ENCODE results near the gene DSCAML1. TPM values are rescaled to one million over a fixed set of nuclear protein-coding genes. Genes with fewer than 3 reads are reported as not detected.

DSCAML1 gene
- total and polyA plus RNA-seq, 9 of the 15 experiments (the other 6 are each of a cell fraction or from before 2014, with no cell fraction given), result not detected

GRCh38 chr11:117417856-117418255, 379.2 kb downstream of the DSCAML1 start:
- no peak overlapping the region for H3K4me3 ChIP-seq
- H3K4me2 ChIP-seq (ENCODE audit: insufficient read depth, low read length), result no peak overlapping the region
- H4K20me1 ChIP-seq (replicated peaks; ENCODE audit: control insufficient read depth, insufficient read depth, low read length), result 0 out of 2 replicates have a peak, but pooled peaks cover 3% of the 10 kb centered on the region
- no peak for DNase-seq (ENCODE audit: extremely low read depth in 1 of 4, low spot score in 3 of 4)
- no peak overlapping the region for H3K9ac ChIP-seq (ENCODE audit: insufficient read depth in 1 of 2, low read depth in 2 of 2, low read length in 2 of 2)
- ChIA-PET POLR2A (no interaction called here), CTCF (ENCODE audit: low intra/inter-chr PET ratio) (no interaction called here)
- H3K36me3 ChIP-seq (ENCODE audit: control insufficient read depth, insufficient read depth, low read length), result no peaks in the 10 kb centered on the region
- TF ChIP-seq CSDE1 (IDR thresholded peaks at IDR 0.05), result no peak
- TF ChIP-seq, protein P1, sequence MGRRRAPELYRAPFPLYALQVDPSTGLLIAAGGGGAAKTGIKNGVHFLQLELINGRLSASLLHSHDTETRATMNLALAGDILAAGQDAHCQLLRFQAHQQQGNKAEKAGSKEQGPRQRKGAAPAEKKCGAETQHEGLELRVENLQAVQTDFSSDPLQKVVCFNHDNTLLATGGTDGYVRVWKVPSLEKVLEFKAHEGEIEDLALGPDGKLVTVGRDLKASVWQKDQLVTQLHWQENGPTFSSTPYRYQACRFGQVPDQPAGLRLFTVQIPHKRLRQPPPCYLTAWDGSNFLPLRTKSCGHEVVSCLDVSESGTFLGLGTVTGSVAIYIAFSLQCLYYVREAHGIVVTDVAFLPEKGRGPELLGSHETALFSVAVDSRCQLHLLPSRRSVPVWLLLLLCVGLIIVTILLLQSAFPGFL (CRISPR knock-in tag; IDR thresholded peaks at IDR 0.05), result no peak
- no peak for TF ChIP-seq ZNF76 (CRISPR knock-in tag; IDR thresholded peaks at IDR 0.05; ENCODE audit: borderline replicate concordance)
- TF ChIP-seq XRCC5 (IDR thresholded peaks at IDR 0.05; ENCODE audit: low read depth, low read length), result no peak
- TF ChIP-seq, protein P2, sequence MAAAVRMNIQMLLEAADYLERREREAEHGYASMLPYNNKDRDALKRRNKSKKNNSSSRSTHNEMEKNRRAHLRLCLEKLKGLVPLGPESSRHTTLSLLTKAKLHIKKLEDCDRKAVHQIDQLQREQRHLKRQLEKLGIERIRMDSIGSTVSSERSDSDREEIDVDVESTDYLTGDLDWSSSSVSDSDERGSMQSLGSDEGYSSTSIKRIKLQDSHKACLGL (CRISPR knock-in tag; IDR thresholded peaks at IDR 0.05; ENCODE audit: borderline replicate concordance, poor library complexity, severe bottlenecking), result no peak
- TF ChIP-seq HDAC6 (IDR thresholded peaks at IDR 0.05; ENCODE audit: low read depth, low read length), result no peak
- no peak for TF ChIP-seq PHB (CRISPR knock-in tag; IDR thresholded peaks at IDR 0.05)
- H2AFZ ChIP-seq (ENCODE audit: low read depth, low read length), result no peak overlapping the region
- no peaks in the 10 kb centered on the region for H3K9me3 ChIP-seq (replicated peaks; ENCODE audit: control insufficient read depth, insufficient read depth, low read depth, low read length)
- intact Hi-C loops (cut with micrococcal nuclease), result no loop called here
- no peaks in the 10 kb centered on the region for H3K9me1 ChIP-seq (ENCODE audit: control insufficient read depth, insufficient read depth, low read length)
- 0% methylated on average over 12 of the region's 12 CpGs for WGBS (ENCODE audit: insufficient coverage, low coverage, missing lambda C conversion rate)
- H3K4me1 ChIP-seq (replicated peaks in 1 of 2; ENCODE audit: control insufficient read depth in 2 of 2, insufficient read depth in 2 of 2, low read length in 2 of 2), result no peaks in the 10 kb centered on the region
- no peak for FAIRE-seq
- peaks cover 42 to 88% of the 10 kb centered on the region in 2 experiments for H3K27me3 ChIP-seq (ENCODE audit: control insufficient read depth in 2 of 2, insufficient read depth in 2 of 2, low read length in 2 of 2)
- no peak overlapping the region for H3K27ac ChIP-seq (ENCODE audit: extremely low read depth, low read depth, low read length)
- no TSS peak for BruUV-seq (replicated peaks)
- no peaks in the 10 kb centered on the region for H3K79me2 ChIP-seq (ENCODE audit: control insufficient read depth, insufficient read depth, low read length)
- in situ Hi-C loops (cut with MboI), result no loop called here
- peak; percentile 21; the same call in 1 of the 3 replicates for ATAC-seq

Measured in K562 (cell line).